HG03103 (cell line): ENCODE data around the gene NOXO1.
A peak's percentile ranks its signal among the peaks of the same experiment; 100 is the strongest.
"Not testable (repeated sequence)": the region's sequence is repeated elsewhere in the genome, so short reads cannot be mapped to it uniquely, and the experiment has no call there.

ENCODE experiments used
- ATAC-seq: cut with Tn5 transposase; IDR thresholded peaks from one replicate; pipeline ENCODE4 v1.9.1; 2021; ENCODE audit warnings: low read depth; ENCODE audit not compliant: unreplicated experiment

The NOXO1 gene

DNA sequence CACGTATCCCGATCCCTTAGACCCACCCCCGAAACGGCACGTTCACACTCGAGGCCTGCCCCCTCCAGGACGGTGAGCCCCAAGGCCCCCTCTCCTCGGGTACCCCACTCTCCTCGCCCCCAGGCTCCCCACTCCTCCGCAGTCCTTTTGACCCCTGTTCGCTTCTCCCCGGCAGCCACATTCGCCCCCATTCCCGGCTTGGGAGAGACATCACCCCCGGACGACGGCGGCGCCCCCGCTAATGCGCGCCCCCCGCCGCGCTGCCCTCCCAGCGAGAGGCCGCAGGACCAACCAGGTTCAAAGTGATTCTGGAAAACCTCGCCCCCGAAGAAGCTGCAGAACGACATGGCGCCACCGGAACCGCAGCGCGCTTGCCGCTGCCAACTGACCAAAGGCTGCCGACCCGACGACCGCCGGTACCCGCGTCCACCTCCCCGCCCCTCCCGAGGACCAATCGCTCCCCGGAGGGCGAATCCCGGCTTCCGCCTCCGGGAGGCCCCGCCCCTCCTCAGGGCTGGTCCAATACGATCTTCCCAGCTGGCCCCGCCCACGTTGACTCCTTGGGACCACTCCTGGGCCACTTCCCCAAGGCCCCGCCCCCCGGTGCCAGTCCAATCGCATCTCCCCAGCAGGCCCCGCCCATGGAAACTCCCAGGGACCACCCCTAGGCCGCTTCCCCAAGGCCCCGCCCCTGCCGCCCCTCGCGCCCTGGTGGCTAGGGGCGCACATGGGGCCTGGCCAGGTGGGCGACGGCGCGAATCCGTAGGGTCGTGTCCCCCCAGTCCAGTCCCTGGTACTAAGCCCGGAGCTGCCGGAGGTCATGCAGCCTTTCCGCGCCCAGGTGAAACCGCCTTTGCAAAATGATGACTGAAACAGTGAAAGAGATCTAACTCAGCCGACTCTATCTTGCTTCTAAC, 38.2 kb downstream of the NOXO1 start, which contains the start of gene MSRB1:
MSRB1 (minus strand) TSS at position 390 of the 917 bp plus-strand sequence; CDS start at position 347, 43 bp downstream.
- peak; percentile 85 for ATAC-seq

DNA sequence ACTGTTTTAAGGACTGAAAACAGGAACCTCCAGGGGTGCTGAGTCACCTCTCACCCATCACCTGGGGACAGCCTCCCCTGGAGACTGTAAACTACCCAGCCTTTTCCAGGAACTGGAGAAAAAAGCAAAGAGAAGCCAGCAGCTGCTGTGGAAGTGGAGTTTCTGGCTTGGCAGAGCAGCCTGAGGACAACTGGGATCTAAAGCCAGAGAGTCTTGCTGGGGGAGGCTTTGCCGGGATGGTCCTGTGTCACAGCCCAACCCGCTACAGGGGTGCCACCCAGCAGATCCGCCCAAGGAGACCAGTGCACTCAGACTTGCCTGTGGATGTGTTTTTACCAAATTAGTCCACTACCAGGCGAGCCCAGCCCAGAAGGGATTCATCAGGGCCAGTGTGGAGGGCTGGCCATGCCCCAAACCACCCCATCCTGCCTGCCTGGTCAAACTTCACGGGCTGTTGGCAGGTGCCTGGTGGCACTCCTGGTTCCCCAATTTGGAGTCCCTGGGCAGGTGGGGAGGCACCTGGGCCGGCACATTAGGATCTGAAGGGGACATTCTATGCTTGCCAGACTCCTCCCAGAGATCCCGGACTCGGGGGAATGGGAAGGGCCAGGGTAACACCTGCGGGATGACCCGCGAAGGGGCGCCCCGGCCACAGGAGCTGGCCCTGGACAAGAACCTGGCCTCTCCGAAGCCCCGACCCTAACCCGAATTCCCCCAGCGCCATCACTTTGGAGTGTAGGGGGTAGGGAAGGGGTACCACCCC, 39.0 kb downstream of the NOXO1 start:
- no peak for ATAC-seq

GRCh38 chr16:1941162-1942046, 39.9 kb downstream of the NOXO1 start:
- no peak for ATAC-seq

- no peak for ATAC-seq
Observed at GRCh38 chr16:1940273-1941161, 40.8 kb downstream of the NOXO1 start.

- not testable (repeated sequence) for ATAC-seq
Observed at GRCh38 chr16:1939833-1940232, 41.4 kb downstream of the NOXO1 start.

GRCh38 chr16:1938910-1939309, 42.4 kb downstream of the NOXO1 start:
- no peak for ATAC-seq

- ATAC-seq, result no peak
Observed at GRCh38 chr16:1938316-1938715, 43.0 kb downstream of the NOXO1 start.

DNA sequence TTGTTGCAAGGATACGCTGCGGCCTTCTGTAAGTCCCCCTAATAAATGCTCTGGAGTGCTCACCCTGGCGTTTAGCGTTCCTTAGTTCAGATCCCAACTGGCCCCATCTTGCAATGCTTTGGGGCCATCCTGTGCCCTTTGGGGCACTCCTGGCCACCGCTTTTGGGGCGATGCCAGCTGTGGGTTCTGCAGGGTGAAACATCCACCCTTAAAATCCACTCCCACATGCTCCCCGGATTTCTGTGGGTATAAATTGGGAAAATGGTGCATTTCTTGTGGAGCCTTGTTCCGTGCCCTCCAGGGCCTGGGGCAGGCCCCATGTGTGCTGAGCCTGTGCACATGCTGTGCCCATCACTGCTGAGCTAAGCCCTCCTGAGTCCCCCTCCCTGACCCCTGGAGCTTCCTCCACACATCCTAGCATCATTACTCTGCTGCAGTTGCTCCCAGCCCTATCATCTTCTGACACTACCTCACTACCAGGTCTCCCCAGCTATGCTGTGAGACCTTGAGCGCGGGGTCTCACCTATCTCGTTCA, 44.3 kb downstream of the NOXO1 start:
- ATAC-seq, result no peak

DNA sequence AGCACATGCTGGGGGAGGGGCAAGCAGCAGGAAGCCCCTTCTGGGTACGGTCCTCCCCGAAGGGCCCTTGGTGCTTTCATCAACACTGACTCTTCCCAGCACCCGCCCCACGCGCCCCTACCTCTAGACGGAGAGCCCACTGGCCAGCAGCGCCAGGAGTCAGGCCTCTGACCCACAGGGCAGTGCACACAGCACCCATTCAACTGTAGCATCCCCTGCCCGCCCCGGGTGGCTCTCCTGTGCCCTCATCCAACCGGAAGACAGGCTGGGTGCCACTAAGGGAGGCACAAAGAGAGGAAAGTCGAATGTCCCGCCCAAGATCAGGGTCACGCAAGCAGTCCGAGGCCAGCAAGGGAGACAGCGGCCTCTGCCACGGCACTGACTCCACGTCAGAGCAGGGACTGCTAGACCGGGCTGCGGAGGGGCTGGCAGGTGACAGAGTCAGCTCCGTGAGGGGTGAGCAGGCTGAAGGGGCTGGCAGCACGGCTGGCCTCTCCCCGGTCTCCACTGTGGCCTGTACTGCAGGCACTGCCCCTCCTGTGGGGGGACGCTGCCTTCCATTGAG, 48.1 kb downstream of the NOXO1 start:
- no peak for ATAC-seq

DNA sequence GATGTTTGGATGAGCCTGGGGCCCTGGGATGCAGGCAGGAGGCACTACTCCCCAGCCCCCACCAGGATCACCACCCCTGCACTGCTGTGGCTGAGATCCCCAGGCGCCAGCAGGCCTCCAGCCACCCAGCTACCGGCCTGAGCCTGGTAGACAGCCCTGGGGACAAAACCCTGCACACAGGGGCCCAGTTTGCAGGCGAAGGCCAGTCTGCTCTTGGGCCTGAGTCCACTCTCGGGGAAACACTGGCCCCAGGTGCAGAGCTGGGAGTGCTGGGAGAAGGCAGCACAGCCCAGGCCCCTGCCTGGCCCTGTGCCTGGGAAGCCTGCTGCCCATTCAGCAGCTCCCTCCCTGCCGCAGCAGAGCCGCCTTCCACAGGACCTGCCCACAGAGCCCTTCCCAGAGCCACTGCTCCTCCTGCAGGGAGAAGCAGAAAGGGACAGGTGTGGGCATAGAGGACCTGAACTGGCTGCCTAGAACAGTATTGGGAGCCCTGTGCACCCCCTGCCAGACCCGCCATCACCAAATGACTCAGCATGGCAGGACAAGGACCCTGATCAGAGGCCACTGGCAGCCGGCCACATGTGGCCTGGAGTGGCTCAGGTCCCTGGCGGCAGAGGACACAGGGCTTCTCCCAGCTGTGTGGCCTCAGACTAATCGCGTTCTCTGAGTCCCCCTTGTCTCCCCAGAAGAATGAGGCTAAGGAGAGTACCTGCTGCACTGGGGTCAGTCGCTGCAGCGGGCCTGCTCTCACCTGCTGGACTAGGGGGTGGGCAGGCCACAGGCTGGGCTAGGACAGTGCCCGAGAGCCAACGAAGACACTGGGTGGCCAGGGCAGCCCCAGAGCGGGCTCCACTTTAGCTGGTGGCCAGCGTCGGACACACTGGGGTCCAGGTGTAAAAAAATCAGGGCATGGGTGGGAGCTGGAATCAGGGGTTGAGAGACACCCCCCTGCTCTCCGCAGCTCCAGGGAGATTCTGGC, 48.9 kb downstream of the NOXO1 start:
- no peak for ATAC-seq

DNA sequence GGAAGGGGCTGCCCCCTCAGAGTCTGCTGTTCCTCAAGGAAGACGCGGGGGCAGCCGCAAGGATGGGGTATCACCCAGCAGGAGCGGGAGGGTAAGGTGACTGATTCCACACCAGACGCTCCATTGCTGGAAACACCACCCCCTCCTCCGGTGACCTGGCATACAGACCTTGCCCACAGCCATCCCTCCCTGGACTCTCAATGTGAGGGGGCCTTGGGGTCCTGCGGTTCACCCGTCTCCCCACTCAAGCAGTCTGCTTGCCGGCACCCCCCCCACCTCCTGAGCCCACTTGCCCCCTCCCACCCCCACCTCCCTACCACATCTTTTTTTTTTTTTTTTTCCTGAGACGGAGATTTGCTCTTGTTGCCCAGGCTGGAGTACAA, 50.9 kb downstream of the NOXO1 start:
- no peak for ATAC-seq

GRCh38 chr16:1929578-1930337, 51.5 kb downstream of the NOXO1 start:
- peak; percentile 82 for ATAC-seq

DNA sequence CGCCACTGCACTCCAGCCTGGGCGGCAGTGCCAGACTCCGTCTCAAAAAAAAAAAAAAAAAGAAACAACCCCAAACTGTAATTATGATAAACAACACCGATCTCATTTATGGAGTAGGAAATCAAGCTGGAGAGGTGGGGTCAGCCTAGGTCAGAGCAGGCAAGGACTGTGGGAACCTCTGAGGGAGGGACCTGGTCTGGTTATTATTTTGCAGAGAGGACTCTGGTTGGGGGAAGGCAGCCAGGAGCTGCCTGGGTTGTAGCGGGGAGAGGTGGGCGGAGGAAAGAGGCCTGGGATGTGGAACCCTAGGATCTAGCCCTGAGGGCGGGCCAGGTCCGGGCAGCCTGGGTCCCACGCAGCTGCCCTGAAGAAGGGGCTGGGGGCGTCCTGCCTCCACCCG, 52.2 kb downstream of the NOXO1 start:
- peak; percentile 7 for ATAC-seq
